GM18519 (cell line): ENCODE results near the gene FOXD3.

Source experiments
- ATAC-seq: cut with Tn5 transposase; IDR thresholded peaks from one replicate; pipeline ENCODE4 v1.9.1; 2021; ENCODE audit warnings: mild to moderate bottlenecking, moderate library complexity; ENCODE audit not compliant: unreplicated experiment, low FRiP score

FOXD3 gene

GRCh38 chr1:63320022-63320721 lies 2.2 kb upstream of the FOXD3 start:
- no peak for ATAC-seq

GRCh38 chr1:63321066-63321784 lies 1.1 kb upstream of the FOXD3 start:
- no peak for ATAC-seq

- no peak for ATAC-seq
Measured at GRCh38 chr1:63321785-63322113, 618 bp upstream of the FOXD3 start.

- no peak for ATAC-seq
Measured at GRCh38 chr1:63322944-63323864, 837 bp downstream of the FOXD3 start.

GRCh38 chr1:63323865-63324778 lies 1.8 kb downstream of the FOXD3 start:
- no peak for ATAC-seq

GRCh38 chr1:63324779-63325119 lies 2.4 kb downstream of the FOXD3 start:
- no peak for ATAC-seq

GRCh38 chr1:63325279-63325985 lies 3.1 kb downstream of the FOXD3 start:
- ATAC-seq, result no peak

GRCh38 chr1:63326106-63326472 lies 3.7 kb downstream of the FOXD3 start:
- no peak for ATAC-seq

GRCh38 chr1:63326473-63327380 lies 4.4 kb downstream of the FOXD3 start:
- no peak for ATAC-seq

GRCh38 chr1:63327417-63328054 lies 5.2 kb downstream of the FOXD3 start:
- no peak for ATAC-seq

GRCh38 chr1:63328122-63328521 lies 5.8 kb downstream of the FOXD3 start:
- no peak for ATAC-seq

- ATAC-seq, result no peak
Measured at GRCh38 chr1:63328781-63329180, 6.4 kb downstream of the FOXD3 start.

GRCh38 chr1:63329621-63330330 lies 7.4 kb downstream of the FOXD3 start:
- no peak for ATAC-seq

- ATAC-seq, result no peak
Measured at GRCh38 chr1:63330331-63330916, 8.1 kb downstream of the FOXD3 start.

- ATAC-seq, result no peak
Measured at GRCh38 chr1:63342402-63342801, 20.0 kb downstream of the FOXD3 start.

- ATAC-seq, result no peak
Measured at GRCh38 chr1:63343922-63344321, 21.6 kb downstream of the FOXD3 start.

- ATAC-seq, result no peak
Measured at GRCh38 chr1:63350320-63350719, 28.0 kb downstream of the FOXD3 start.
